ENCODE results near the gene RNU2-1. TPM values are rescaled to one million over a fixed set of nuclear protein-coding genes. Genes with fewer than 3 reads are reported as not detected.
"Not testable (repeated sequence)": the region's sequence is repeated elsewhere in the genome, so short reads cannot be mapped to it uniquely, and the experiment has no call there.

Gene RNU2-1
- total and polyA plus RNA-seq, 2 of the 13 experiments (the other 11 are each of a cell fraction or from before 2014, with no cell fraction given) = not detected

- TF ChIP-seq RFXAP (CRISPR knock-in tag; IDR thresholded peaks at IDR 0.05; ENCODE audit: borderline replicate concordance) (peak; percentile 62; the same call in 1 of the 2 replicates), BCL6 (CRISPR knock-in tag; IDR thresholded peaks at IDR 0.05) (0 out of 2 replicates have a peak, but pooled peaks have one; percentile 28), RERE (CRISPR knock-in tag; IDR thresholded peaks at IDR 0.05; ENCODE audit: low read depth) (peak; percentile 28; the same call in 1 of the 2 replicates), ZNF331 (CRISPR knock-in tag; IDR thresholded peaks at IDR 0.05) (0 out of 2 replicates have a peak, but pooled peaks have one; percentile 21), ATF4 (CRISPR knock-in tag; IDR thresholded peaks at IDR 0.05) (0 out of 4 replicates have a peak, but pooled peaks of 1 of the 2 experiments have one; percentile 18), MLX (CRISPR knock-in tag; IDR thresholded peaks at IDR 0.05) (0 out of 2 replicates have a peak, but pooled peaks have one; percentile 36), ZSCAN9 (CRISPR knock-in tag; IDR thresholded peaks at IDR 0.05; ENCODE audit: borderline replicate concordance) (0 out of 2 replicates have a peak, but pooled peaks have one; percentile 37), SIX4 (CRISPR knock-in tag; IDR thresholded peaks at IDR 0.05) (0 out of 2 replicates have a peak, but pooled peaks have one; percentile 13), ZNF614 (CRISPR knock-in tag; IDR thresholded peaks at IDR 0.05; ENCODE audit: borderline replicate concordance) (peak; percentile 78), ZBTB21 (CRISPR knock-in tag; IDR thresholded peaks at IDR 0.05) (peak; percentile 75; the same call in 1 of the 2 replicates), NCOA2 (CRISPR knock-in tag; IDR thresholded peaks at IDR 0.05) (peak; percentile 53; the same call in 1 of the 2 replicates), MAZ (IDR thresholded peaks at IDR 0.05; ENCODE audit: borderline replicate concordance, low read depth, low read length) (peak; percentile 66; the same call in 1 of the 2 replicates), KLF15 (CRISPR knock-in tag; IDR thresholded peaks at IDR 0.05; ENCODE audit: borderline replicate concordance) (peak; percentile 29; the same call in 1 of the 2 replicates), SP140L (CRISPR knock-in tag; IDR thresholded peaks at IDR 0.05; ENCODE audit: borderline replicate concordance) (peak; percentile 89; the same call in 1 of the 2 replicates), HMG20B (CRISPR knock-in tag; conservative IDR thresholded peaks at IDR 0.05) (0 out of 2 replicates have a peak, but pooled peaks have one; percentile 41), ZNF205 (CRISPR knock-in tag; IDR thresholded peaks at IDR 0.05) (0 out of 2 replicates have a peak, but pooled peaks have one; percentile 72)
- TF ChIP-seq, protein P1, sequence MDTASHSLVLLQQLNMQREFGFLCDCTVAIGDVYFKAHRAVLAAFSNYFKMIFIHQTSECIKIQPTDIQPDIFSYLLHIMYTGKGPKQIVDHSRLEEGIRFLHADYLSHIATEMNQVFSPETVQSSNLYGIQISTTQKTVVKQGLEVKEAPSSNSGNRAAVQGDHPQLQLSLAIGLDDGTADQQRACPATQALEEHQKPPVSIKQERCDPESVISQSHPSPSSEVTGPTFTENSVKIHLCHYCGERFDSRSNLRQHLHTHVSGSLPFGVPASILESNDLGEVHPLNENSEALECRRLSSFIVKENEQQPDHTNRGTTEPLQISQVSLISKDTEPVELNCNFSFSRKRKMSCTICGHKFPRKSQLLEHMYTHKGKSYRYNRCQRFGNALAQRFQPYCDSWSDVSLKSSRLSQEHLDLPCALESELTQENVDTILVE (CRISPR knock-in tag; IDR thresholded peaks at IDR 0.05) = peak; percentile 78
- not testable (repeated sequence) for TF ChIP-seq MAZ (CRISPR knock-in tag; IDR thresholded peaks at IDR 0.05; ENCODE audit: low read depth)
Observed at GRCh38 chr17:43232021-43232699, 1.6 kb downstream of the RNU2-1 start (continued).
